ENCODE measurements around the gene ZNRF3. TPM values are rescaled to one million over a fixed set of nuclear protein-coding genes. Genes with fewer than 3 reads are reported as not detected.

The ZNRF3 gene
- total RNA-seq, 6 donors from 2014 or later, result 11.4 to 16.9 (median 14.4) TPM

- Histone ChIP-seq H3K9me3 (no peaks in the 10 kb centered on the region), H3K4me1 (peaks cover 17 to 34% (median 33%) of the 10 kb centered on the region in 4 donors), H3K27ac (no peak overlapping the region), H3K4me3 (peak overlapping the region; percentile 37 to 93 (median 82)), H3K27me3 (peaks cover 0 to 5% (median 0%) of the 10 kb centered on the region in 4 donors), H3K36me3 (no peaks in the 10 kb centered on the region)
- ATAC-seq (ENCODE audit: low FRiP score in 2 of 2) (peak; percentile 94 to 95), DNase-seq (peak; percentile 97 to 98)
- 43 to 57% methylated on average over 16 to 22 of the region's 41 CpGs for WGBS, 2 donors
- no peak for TF ChIP-seq POLR2A (IDR thresholded peaks at IDR 0.05)
- no peak for TF ChIP-seq EP300 (IDR thresholded peaks at IDR 0.05)
- no peak for TF ChIP-seq POLR2AphosphoS5 (IDR thresholded peaks at IDR 0.05)
- TF ChIP-seq CTCF (IDR thresholded peaks at IDR 0.05), result no peak
Observed at GRCh38 chr22:29072193-29072978, 189.0 kb downstream of the ZNRF3 start.

GRCh38 chr22:29072979-29073617 lies 189.7 kb downstream of the ZNRF3 start, which contains the start of gene KREMEN1:
Gene KREMEN1 (plus strand): TSS chr22:29073035. CDS start chr22:29073131, 96 bp downstream.
- Histone ChIP-seq H3K27me3 (peaks cover 0 to 5% (median 0%) of the 10 kb centered on the region in 4 donors), H3K27ac (peak within 1 kb of the TSS; percentile 67 to 82 (median 79)), H3K36me3 (no peaks in the 10 kb centered on the region), H3K9me3 (no peaks in the 10 kb centered on the region), H3K4me1 (peaks cover 19 to 35% (median 34%) of the 10 kb centered on the region in 4 donors), H3K4me3 (peak within 1 kb of the TSS; percentile 64 to 93 (median 82))
- DNase-seq (no peak), ATAC-seq (ENCODE audit: low FRiP score in 2 of 2) (peak in 1 of 2 donors; percentile 1)
- TF ChIP-seq CTCF (IDR thresholded peaks at IDR 0.05) (no peak), EP300 (IDR thresholded peaks at IDR 0.05) (no peak), POLR2AphosphoS5 (IDR thresholded peaks at IDR 0.05) (no peak), POLR2A (IDR thresholded peaks at IDR 0.05) (no peak)
- 0 to 1% methylated on average over 2 to 21 of the region's 76 CpGs for WGBS, 2 donors

DNA sequence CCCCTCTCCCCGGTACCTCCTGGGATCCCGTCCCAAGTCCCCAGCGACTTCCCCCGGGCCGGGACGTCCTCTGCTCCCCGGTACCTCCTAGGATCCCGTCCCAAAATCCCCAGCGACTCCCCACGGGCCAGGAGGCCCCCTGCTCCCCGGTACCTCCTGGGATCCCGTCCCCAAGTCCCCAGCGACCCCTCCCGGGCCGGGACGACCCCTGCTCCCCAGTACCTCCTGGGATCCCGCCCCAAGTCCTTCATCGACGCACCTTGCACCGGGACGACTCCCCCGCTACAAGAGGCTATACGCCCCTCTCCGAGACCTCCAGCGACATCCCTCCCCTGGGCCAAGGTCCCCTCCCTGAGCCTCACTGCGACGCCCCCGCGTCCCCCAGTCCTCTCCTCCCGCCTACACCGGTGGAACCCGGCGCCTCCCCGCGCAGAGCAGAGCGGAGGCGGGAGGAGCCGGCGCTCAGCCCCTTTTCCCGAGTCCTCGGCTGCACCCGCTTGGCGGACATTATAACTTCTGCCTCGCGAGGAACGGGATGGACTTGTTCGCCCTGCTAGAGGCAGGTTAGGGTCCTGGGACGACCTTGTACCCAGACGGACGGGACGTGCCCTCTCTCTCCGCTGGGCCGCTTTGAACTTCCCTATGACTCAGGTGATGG lies 190.4 kb downstream of the ZNRF3 start:
- H3K36me3 ChIP-seq, result no peaks in the 10 kb centered on the region
- ATAC-seq (ENCODE audit: low FRiP score in 2 of 2), result peak; percentile 74 to 78
- no peaks in the 10 kb centered on the region for H3K9me3 ChIP-seq
- peaks cover 0 to 5% (median 0%) of the 10 kb centered on the region in 4 donors for H3K27me3 ChIP-seq
- peaks cover 19 to 38% (median 34%) of the 10 kb centered on the region in 4 donors for H3K4me1 ChIP-seq
- peak overlapping the region; percentile 64 to 93 (median 82) for H3K4me3 ChIP-seq
- 3% methylated on average over 23 to 42 of the region's 53 CpGs for WGBS, 2 donors
- H3K27ac ChIP-seq, result peak overlapping the region; percentile 67 to 82 (median 79)
- TF ChIP-seq POLR2A (IDR thresholded peaks at IDR 0.05) (no peak), EP300 (IDR thresholded peaks at IDR 0.05) (no peak), CTCF (IDR thresholded peaks at IDR 0.05) (no peak)
- DNase-seq, result peak; percentile 34 to 88

DNA sequence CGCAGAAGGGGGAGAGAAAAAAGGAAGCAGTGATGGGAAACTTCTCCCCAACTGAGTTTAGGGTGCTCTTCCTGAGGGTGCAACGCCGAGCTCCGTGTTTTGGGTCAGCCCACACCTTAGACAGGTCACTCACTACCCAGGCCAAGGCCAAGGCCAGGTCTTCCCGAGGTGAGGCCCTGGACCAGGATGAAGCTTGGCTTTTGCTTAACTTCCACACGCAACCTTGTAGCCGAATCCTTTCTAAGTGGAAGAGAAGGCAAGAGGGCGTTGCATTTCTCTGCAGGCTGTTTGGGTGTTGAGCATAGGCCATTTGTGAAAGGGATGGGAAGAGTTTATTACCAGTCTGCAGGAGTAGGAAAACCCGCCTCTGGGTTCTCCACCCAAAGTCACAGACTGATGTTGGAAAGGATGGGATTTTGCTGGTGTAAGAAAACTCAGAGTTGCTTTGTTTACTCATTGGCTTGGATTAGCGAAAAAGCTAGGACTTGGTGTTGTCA lies 191.0 kb downstream of the ZNRF3 start:
- Histone ChIP-seq H3K4me3 (peak overlapping the region; percentile 64 to 93 (median 82)), H3K27me3 (peaks cover 0 to 5% (median 0%) of the 10 kb centered on the region in 4 donors)
- WGBS, 2 donors, result 59 to 62% methylated on average over 9 to 10 of the region's 10 CpGs

More for the DNA sequence above, 191.0 kb downstream of the ZNRF3 start:
- H3K36me3 ChIP-seq, result no peaks in the 10 kb centered on the region
- H3K27ac ChIP-seq, result peak overlapping the region in 3 of 4 donors; percentile 67 to 82 (median 81)
- peaks cover 25 to 40% (median 36%) of the 10 kb centered on the region in 4 donors for H3K4me1 ChIP-seq
- peak in 1 of 2 donors; percentile 5 for ATAC-seq (ENCODE audit: low FRiP score in 2 of 2)
- no peak for DNase-seq
- TF ChIP-seq POLR2AphosphoS5 (IDR thresholded peaks at IDR 0.05), result no peak
- TF ChIP-seq POLR2A (IDR thresholded peaks at IDR 0.05), result no peak
- TF ChIP-seq CTCF (IDR thresholded peaks at IDR 0.05), result no peak
- no peak for TF ChIP-seq EP300 (IDR thresholded peaks at IDR 0.05)
- no peaks in the 10 kb centered on the region for H3K9me3 ChIP-seq

Data from upper lobe of left lung (tissue), 6 donors.